ENCODE data around the gene SPATS2. TPM values are rescaled to one million over a fixed set of nuclear protein-coding genes. Genes with fewer than 3 reads are reported as not detected.

The SPATS2 gene
- total RNA-seq, 1 experiment from 2014 or later = 56.3 TPM

DNA sequence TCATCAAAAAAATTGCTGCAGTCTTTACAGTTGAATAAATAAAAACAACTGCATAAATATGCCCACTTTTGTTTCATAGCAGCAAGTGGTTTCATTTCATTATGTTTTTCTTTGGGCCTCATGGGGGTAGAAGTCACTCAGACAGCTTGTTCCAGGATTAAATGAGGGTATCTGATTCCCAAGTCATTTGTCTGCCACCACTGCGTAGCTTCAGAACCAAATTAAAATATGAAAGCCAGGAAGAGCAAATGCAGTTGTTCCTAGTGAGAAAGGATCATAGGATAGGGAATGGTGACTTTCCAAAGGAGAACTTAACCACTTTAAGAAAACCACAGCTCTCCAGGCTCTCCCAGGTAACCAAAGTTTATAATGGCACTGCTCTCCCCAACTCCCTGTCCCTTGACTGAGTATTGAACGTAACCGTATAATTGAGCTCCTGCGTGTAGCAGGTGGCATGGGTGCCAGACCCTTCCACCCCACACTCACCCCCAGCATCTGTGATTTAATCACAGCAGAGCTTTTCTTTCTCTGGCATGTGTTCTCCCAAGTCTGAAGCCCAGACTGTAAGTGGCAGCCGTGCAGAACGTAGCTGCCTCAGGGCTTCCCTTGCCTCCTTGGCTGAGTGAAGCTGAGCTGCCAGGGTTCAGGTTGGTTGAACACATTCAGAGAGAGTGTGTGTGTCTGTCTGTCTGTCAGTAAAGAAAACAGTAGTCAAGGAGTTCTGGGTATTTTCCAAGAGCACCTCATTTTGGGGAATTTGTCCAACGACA lies 160.3 kb downstream of the SPATS2 start:
- in situ Hi-C loops (cut with HindIII; ENCODE audit: low pct_unique_long_range_greater_than_20kb, low sequenced_read_pairs) = no loop called here
- no TSS peak for BruUV-seq (replicated peaks)
- Histone ChIP-seq H3K4me1 (ENCODE audit: control insufficient read depth, insufficient read depth, low read length) (no peaks in the 10 kb centered on the region), H3K36me3 (ENCODE audit: control insufficient read depth, insufficient read depth, low read length) (peaks cover 16% of the 10 kb centered on the region), H3K27me3 (ENCODE audit: control insufficient read depth, insufficient read depth, low read length) (no peaks in the 10 kb centered on the region), H3K27ac (ENCODE audit: low read length) (no peak overlapping the region), H3K4me3 (ENCODE audit: low read depth in 2 of 2, low read length in 2 of 2) (no peak overlapping the region), H3K9me3 (ENCODE audit: control insufficient read depth, insufficient read depth, low read depth, low read length) (no peaks in the 10 kb centered on the region)
- DNase-seq (ENCODE audit: low read depth, low spot score) (no peak), ATAC-seq (no peak; the same call in 1 of the 2 replicates)
- intact Hi-C loops (cut with micrococcal nuclease; ENCODE audit: unreplicated experiment) = no loop called here
- ChIA-PET CTCF (interaction anchor here (0.6 kb wide), 1 partner anchor 254 kb away, joined by 5 read pairs; no protein-coding TSS in a partner anchor), POLR2A (no interaction called here)
- TF ChIP-seq SIN3A (IDR thresholded peaks at IDR 0.05; ENCODE audit: borderline replicate concordance, insufficient read depth, low read depth, low read length) (no peak), TCF7L2 (IDR thresholded peaks at IDR 0.05; ENCODE audit: low read depth, low read length) (no peak), CTCF (IDR thresholded peaks at IDR 0.05) (no peak), POLR2AphosphoS5 (IDR thresholded peaks at IDR 0.05; ENCODE audit: low read depth, low read length) (no peak)
- TF ChIP-seq, protein P1, sequence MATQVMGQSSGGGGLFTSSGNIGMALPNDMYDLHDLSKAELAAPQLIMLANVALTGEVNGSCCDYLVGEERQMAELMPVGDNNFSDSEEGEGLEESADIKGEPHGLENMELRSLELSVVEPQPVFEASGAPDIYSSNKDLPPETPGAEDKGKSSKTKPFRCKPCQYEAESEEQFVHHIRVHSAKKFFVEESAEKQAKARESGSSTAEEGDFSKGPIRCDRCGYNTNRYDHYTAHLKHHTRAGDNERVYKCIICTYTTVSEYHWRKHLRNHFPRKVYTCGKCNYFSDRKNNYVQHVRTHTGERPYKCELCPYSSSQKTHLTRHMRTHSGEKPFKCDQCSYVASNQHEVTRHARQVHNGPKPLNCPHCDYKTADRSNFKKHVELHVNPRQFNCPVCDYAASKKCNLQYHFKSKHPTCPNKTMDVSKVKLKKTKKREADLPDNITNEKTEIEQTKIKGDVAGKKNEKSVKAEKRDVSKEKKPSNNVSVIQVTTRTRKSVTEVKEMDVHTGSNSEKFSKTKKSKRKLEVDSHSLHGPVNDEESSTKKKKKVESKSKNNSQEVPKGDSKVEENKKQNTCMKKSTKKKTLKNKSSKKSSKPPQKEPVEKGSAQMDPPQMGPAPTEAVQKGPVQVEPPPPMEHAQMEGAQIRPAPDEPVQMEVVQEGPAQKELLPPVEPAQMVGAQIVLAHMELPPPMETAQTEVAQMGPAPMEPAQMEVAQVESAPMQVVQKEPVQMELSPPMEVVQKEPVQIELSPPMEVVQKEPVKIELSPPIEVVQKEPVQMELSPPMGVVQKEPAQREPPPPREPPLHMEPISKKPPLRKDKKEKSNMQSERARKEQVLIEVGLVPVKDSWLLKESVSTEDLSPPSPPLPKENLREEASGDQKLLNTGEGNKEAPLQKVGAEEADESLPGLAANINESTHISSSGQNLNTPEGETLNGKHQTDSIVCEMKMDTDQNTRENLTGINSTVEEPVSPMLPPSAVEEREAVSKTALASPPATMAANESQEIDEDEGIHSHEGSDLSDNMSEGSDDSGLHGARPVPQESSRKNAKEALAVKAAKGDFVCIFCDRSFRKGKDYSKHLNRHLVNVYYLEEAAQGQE (IDR thresholded peaks at IDR 0.05; ENCODE audit: insufficient read depth in 1 of 2, low read depth in 2 of 2, low read length in 1 of 2) = no peak

DNA sequence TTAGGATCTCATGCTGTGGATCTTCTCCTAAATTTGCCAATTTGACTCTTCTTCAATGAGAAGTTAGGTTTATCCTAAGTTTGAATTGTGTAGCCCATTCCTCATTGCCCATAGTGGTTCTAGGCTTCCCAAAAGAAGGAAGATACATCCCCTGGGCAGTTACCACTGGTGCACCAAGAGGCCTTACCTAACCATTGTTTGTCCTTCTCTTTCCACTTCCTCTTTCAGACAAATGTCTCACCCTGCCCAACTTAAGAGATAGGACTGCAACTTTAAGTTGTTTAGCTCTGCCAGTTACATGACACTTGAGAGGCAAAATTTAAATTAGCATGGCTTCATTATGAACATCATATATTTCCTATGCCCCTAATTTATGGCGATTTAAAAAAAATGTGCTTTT lies 162.2 kb downstream of the SPATS2 start:
- no peak for DNase-seq (ENCODE audit: low read depth, low spot score)
- H3K4me3 ChIP-seq (ENCODE audit: low read depth in 2 of 2, low read length in 2 of 2) = no peak overlapping the region
- no peak for ATAC-seq
- H3K9me3 ChIP-seq (ENCODE audit: control insufficient read depth, insufficient read depth, low read depth, low read length) = no peaks in the 10 kb centered on the region
- no peak overlapping the region for H3K27ac ChIP-seq (ENCODE audit: low read length)
- no peak for TF ChIP-seq SIN3A (IDR thresholded peaks at IDR 0.05; ENCODE audit: borderline replicate concordance, insufficient read depth, low read depth, low read length)
- TF ChIP-seq TCF7L2 (IDR thresholded peaks at IDR 0.05; ENCODE audit: low read depth, low read length) = no peak
- no peak for TF ChIP-seq POLR2AphosphoS5 (IDR thresholded peaks at IDR 0.05; ENCODE audit: low read depth, low read length)
- TF ChIP-seq, protein P1 (IDR thresholded peaks at IDR 0.05; ENCODE audit: insufficient read depth in 1 of 2, low read depth in 2 of 2, low read length in 1 of 2) = no peak
- TF ChIP-seq CTCF (IDR thresholded peaks at IDR 0.05) = no peak
- peaks cover 16% of the 10 kb centered on the region; the same call in 1 of the 2 replicates for H3K36me3 ChIP-seq (ENCODE audit: control insufficient read depth, insufficient read depth, low read length)
- no peaks in the 10 kb centered on the region for H3K4me1 ChIP-seq (ENCODE audit: control insufficient read depth, insufficient read depth, low read length)
- intact Hi-C loops (cut with micrococcal nuclease; ENCODE audit: unreplicated experiment) (no loop called here), in situ Hi-C loops (cut with HindIII; ENCODE audit: low pct_unique_long_range_greater_than_20kb, low sequenced_read_pairs) (no loop called here)
- BruUV-seq (replicated peaks) = no TSS peak
- ChIA-PET POLR2A (no interaction called here), CTCF (interaction anchor here (0.7 kb wide), 1 partner anchor 182 kb away, joined by 5 read pairs; no protein-coding TSS in a partner anchor)
- H3K27me3 ChIP-seq (ENCODE audit: control insufficient read depth, insufficient read depth, low read length) = no peaks in the 10 kb centered on the region

Measured in Panc1 (cell line).